ENCODE data around the gene RABGAP1L. TPM values are rescaled to one million over a fixed set of nuclear protein-coding genes. Genes with fewer than 3 reads are reported as not detected.

The RABGAP1L gene
- total RNA-seq, 2 experiments from 2014 or later: 59.8 to 67.6 TPM

DNA sequence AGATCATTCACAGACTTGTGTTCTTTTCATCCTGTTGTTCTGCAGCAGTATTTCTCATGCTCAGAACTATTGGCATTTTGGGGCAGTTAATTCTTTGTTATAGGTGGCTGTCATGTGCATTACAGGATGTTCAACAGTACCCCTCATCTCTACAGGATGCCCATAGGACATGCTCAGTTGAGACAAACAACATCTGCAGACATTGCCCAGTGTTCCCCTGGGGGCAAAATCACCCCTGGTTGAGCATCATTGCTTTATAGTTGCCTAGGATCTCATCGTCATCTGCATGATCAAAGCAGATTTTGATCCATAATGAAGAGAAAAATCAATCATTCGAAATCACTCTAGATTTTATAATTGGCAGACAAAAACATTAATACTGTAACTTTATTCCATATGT, 617.9 kb downstream of the RABGAP1L start:
- Histone ChIP-seq H3K27ac (ENCODE audit: low read depth in 1 of 2, low read length in 2 of 2) (no peak overlapping the region), H3K36me3 (ENCODE audit: insufficient read depth, low read length) (no peaks in the 10 kb centered on the region), H3K4me1 (ENCODE audit: insufficient read depth, low read length) (no peaks in the 10 kb centered on the region), H3K9me3 (ENCODE audit: control insufficient read depth in 1 of 2, insufficient read depth in 1 of 2, low read length in 2 of 2) (no peaks in the 10 kb centered on the region), H3K27me3 (ENCODE audit: control insufficient read depth in 1 of 2, insufficient read depth in 2 of 2, low read length in 2 of 2) (no peaks in the 10 kb centered on the region), H3K4me3 (ENCODE audit: low read length) (no peak overlapping the region)
- Mint-ChIP-seq H3K27ac (no peak overlapping the region), H3K27me3 (no peaks in the 10 kb centered on the region), H3K36me3 (ENCODE audit: low read depth) (no peaks in the 10 kb centered on the region), H3K4me1 (ENCODE audit: low read depth) (peaks cover 12% of the 10 kb centered on the region), H3K4me3 (no peak overlapping the region), H3K9me3 (no peaks in the 10 kb centered on the region)
- intact Hi-C loops (cut with DNase I, micrococcal nuclease): no loop called here
- ChIA-PET POLR2A (no interaction called here), CTCF (no interaction called here)
- DNase-seq (no peak), ATAC-seq (ENCODE audit: poor library complexity) (no peak)
- TF ChIP-seq, protein P1, sequence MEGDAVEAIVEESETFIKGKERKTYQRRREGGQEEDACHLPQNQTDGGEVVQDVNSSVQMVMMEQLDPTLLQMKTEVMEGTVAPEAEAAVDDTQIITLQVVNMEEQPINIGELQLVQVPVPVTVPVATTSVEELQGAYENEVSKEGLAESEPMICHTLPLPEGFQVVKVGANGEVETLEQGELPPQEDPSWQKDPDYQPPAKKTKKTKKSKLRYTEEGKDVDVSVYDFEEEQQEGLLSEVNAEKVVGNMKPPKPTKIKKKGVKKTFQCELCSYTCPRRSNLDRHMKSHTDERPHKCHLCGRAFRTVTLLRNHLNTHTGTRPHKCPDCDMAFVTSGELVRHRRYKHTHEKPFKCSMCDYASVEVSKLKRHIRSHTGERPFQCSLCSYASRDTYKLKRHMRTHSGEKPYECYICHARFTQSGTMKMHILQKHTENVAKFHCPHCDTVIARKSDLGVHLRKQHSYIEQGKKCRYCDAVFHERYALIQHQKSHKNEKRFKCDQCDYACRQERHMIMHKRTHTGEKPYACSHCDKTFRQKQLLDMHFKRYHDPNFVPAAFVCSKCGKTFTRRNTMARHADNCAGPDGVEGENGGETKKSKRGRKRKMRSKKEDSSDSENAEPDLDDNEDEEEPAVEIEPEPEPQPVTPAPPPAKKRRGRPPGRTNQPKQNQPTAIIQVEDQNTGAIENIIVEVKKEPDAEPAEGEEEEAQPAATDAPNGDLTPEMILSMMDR (IDR thresholded peaks at IDR 0.05): no peak

DNA sequence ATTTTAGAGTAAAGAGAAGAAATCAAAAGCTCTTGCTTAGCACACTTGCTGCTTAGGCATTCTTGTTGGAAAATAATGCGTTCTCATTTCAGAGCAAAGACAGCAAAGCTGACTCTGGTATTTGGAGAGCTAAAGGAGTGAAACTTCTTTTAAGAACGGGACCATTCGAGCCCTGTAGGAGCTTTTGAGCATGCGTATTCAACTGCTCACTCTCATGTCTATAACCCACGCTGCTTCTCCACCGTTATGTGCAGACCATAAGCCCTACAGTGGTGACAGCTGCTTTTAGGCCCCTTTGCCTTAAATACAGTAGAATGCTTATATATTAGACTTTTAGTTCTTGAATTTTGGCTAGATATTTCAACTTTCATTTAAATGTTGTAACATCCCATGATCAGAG, 626.2 kb downstream of the RABGAP1L start:
- no peak for ATAC-seq (ENCODE audit: poor library complexity)
- no peak overlapping the region for H3K27ac Mint-ChIP-seq
- ChIA-PET CTCF (no interaction called here), POLR2A (interaction anchor here (1.3 kb wide), 1 partner anchor 14 kb away, joined by 3 read pairs; no protein-coding TSS in a partner anchor)
- Histone ChIP-seq H3K4me3 (ENCODE audit: low read length) (no peak overlapping the region), H3K27ac (ENCODE audit: low read depth in 1 of 2, low read length in 2 of 2) (no peak overlapping the region), H3K36me3 (ENCODE audit: insufficient read depth, low read length) (no peaks in the 10 kb centered on the region), H3K4me1 (ENCODE audit: insufficient read depth, low read length) (no peaks in the 10 kb centered on the region), H3K9me3 (ENCODE audit: control insufficient read depth in 1 of 2, insufficient read depth in 1 of 2, low read length in 2 of 2) (no peaks in the 10 kb centered on the region), H3K27me3 (ENCODE audit: control insufficient read depth in 1 of 2, insufficient read depth in 2 of 2, low read length in 2 of 2) (no peaks in the 10 kb centered on the region)
- no peaks in the 10 kb centered on the region for H3K9me3 Mint-ChIP-seq
- intact Hi-C loops (cut with DNase I, micrococcal nuclease): no loop called here
- no peaks in the 10 kb centered on the region for H3K4me1 Mint-ChIP-seq (ENCODE audit: low read depth)
- H3K4me3 Mint-ChIP-seq: no peak overlapping the region
- TF ChIP-seq, protein P1 (IDR thresholded peaks at IDR 0.05): no peak
- DNase-seq: no peak
- no peaks in the 10 kb centered on the region for H3K36me3 Mint-ChIP-seq (ENCODE audit: low read depth)
- no peaks in the 10 kb centered on the region for H3K27me3 Mint-ChIP-seq

DNA sequence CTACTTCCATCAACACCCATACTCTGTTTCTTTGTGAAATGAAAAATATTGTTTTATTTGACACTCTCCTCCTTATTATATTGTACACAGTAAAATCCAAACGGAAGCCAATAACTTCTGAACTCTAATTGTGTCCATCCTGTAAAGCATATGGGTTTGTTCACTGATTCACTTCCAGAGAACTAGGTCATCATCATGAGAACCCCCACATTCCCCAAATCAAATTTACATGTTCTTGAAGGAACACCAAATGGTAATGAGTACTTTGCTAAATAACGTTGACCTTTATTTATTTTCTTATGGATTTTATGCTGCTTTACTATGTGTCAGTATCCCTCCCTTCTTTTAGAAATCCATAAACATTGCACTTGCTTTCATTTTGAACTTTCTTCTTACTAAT, 627.0 kb downstream of the RABGAP1L start:
- H3K27ac Mint-ChIP-seq: no peak overlapping the region
- ATAC-seq (ENCODE audit: poor library complexity) (no peak), DNase-seq (no peak)
- no peaks in the 10 kb centered on the region for H3K27me3 ChIP-seq (ENCODE audit: control insufficient read depth in 1 of 2, insufficient read depth in 2 of 2, low read length in 2 of 2)
- intact Hi-C loops (cut with DNase I, micrococcal nuclease): no loop called here
- ChIA-PET CTCF (no interaction called here), POLR2A (no interaction called here)
- no peak overlapping the region for H3K4me3 ChIP-seq (ENCODE audit: low read length)
- H3K9me3 ChIP-seq (ENCODE audit: control insufficient read depth in 1 of 2, insufficient read depth in 1 of 2, low read length in 2 of 2): no peaks in the 10 kb centered on the region
- H3K4me3 Mint-ChIP-seq: no peak overlapping the region
- no peaks in the 10 kb centered on the region for H3K36me3 ChIP-seq (ENCODE audit: insufficient read depth, low read length)
- H3K4me1 ChIP-seq (ENCODE audit: insufficient read depth, low read length): no peaks in the 10 kb centered on the region
- H3K27ac ChIP-seq (ENCODE audit: low read depth in 1 of 2, low read length in 2 of 2): no peak overlapping the region
- no peaks in the 10 kb centered on the region for H3K9me3 Mint-ChIP-seq
- H3K27me3 Mint-ChIP-seq: no peaks in the 10 kb centered on the region
- TF ChIP-seq, protein P1 (IDR thresholded peaks at IDR 0.05): no peak
- H3K36me3 Mint-ChIP-seq (ENCODE audit: low read depth): no peaks in the 10 kb centered on the region
- H3K4me1 Mint-ChIP-seq (ENCODE audit: low read depth): peaks cover 2% of the 10 kb centered on the region

All from CD4-positive, alpha-beta T cell (primary cell).